A549 treated with AZD9567 at 1 μM for 4 hours (cell line): ENCODE results near the gene SH3D21. TPM values are rescaled to one million over a fixed set of nuclear protein-coding genes. Genes with fewer than 3 reads are reported as not detected.

Experiments
- total RNA-seq: library from RNA; stranded (reverse); fragments of 200-300 nt; extraction: Qiagen RNA extraction; gene quantifications from 5 replicates; pipeline ENCODE4 v1.2.3, GENCODE V29; 2022; ENCODE audit not compliant: insufficient read depth

SH3D21 gene
- 1.6 to 3.3 TPM (median 2.6 TPM) in 5 replicates for total RNA-seq

DNA sequence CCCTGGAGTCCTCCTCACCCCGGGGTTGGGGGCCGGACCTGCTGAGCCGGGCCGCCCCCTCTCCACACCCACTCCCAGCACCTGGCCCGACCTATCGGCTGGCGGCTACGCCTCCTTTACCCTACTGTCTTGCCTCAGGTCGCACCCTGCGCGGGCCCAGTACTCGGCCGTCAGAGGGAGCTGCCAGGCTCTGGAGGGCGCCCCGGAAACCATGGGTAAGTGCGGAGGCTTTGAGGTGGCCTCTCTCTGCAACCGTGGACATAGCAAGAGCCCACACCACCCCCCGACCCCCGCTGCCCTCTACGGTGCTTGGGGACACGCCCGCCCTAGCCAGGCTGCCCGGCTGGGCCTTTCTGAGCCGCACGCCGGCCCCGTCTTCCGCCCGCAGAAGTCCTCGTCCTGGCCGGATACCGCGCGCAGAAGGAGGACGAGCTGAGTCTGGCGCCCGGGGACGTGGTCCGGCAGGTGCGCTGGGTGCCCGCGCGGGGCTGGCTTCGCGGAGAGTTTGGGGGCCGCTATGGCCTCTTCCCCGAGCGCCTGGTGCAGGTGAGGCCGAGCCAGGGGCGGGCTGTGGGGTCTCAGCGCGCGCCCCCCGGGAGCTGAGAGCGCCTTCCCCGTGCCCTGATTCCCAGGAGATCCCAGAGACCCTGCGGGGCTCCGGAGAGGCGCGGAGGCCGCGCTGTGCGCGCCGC, at the start of gene SH3D21:
TSS of gene SH3D21 (plus strand) at position 159 of the 692 bp plus-strand sequence. CDS start at position 212, 53 bp downstream.

GRCh38 chr1:36323636-36324352, 17.6 kb downstream of the SH3D21 start, which contains the start of gene EVA1B:
Gene EVA1B (minus strand): TSS chr1:36323645. CDS start chr1:36323037, 608 bp downstream.

Other genes starting within 250 kb of the SH3D21 start
- 0.09 TPM in 1 of 5 replicates, not detected in the others for gene TEKT2, start 222.3 kb upstream of the SH3D21 start, total RNA-seq
- 29.2 to 35.5 TPM (median 33.0 TPM) in 5 replicates for gene ADPRS, start 217.5 kb upstream of the SH3D21 start, total RNA-seq
- 0.05 to 0.14 TPM (median 0.12 TPM) in 4 of 5 replicates, not detected in the other for gene COL8A2, start 181.1 kb upstream of the SH3D21 start, total RNA-seq
- 78.7 to 85.3 TPM (median 79.5 TPM) in 5 replicates for gene TRAPPC3, start 156.9 kb upstream of the SH3D21 start, total RNA-seq
- 145 to 193 TPM (median 186 TPM) in 5 replicates for gene MAP7D1, start 150.2 kb upstream of the SH3D21 start, total RNA-seq
- 66.5 to 82.2 TPM (median 70.8 TPM) in 5 replicates for gene THRAP3, start 81.9 kb upstream of the SH3D21 start, total RNA-seq
- 4.7 to 23.5 TPM (median 19.8 TPM) in 5 replicates for gene EVA1B, start 17.3 kb downstream of the SH3D21 start, total RNA-seq
- 9.8 to 11.0 TPM (median 10.4 TPM) in 5 replicates for gene STK40, start 79.6 kb downstream of the SH3D21 start, total RNA-seq
- 36.1 to 44.9 TPM (median 43.5 TPM) in 5 replicates for gene LSM10, start 91.5 kb downstream of the SH3D21 start, total RNA-seq
- 6.1 to 7.4 TPM (median 6.5 TPM) in 5 replicates for gene OSCP1, start 144.1 kb downstream of the SH3D21 start, total RNA-seq
- gene MRPS15, start 158.0 kb downstream of the SH3D21 start, total RNA-seq: 49.3 to 83.5 TPM (median 79.0 TPM) in 5 replicates
- gene CSF3R, start 176.5 kb downstream of the SH3D21 start, total RNA-seq: not detected in 5 replicates